ENCODE results near the gene RXRB. TPM values are rescaled to one million over a fixed set of nuclear protein-coding genes. Genes with fewer than 3 reads are reported as not detected.
A peak's percentile ranks its signal among the peaks of the same experiment; 100 is the strongest.

RXRB gene
- total and polyA plus RNA-seq, 2 of the 13 experiments (the other 11 are each of a cell fraction or from before 2014, with no cell fraction given): 26.7 to 55.7 TPM

- peak; percentile 85; the same call in 1 of the 2 replicates for TF ChIP-seq ZBED4 (CRISPR knock-in tag; IDR thresholded peaks at IDR 0.05; ENCODE audit: borderline replicate concordance)
- 0 out of 2 replicates have a peak, but pooled peaks have one; percentile 57 for TF ChIP-seq ZNF572 (CRISPR knock-in tag; IDR thresholded peaks at IDR 0.05)
- TF ChIP-seq TMF1 (CRISPR knock-in tag; IDR thresholded peaks at IDR 0.05; ENCODE audit: low read depth): peak; percentile 66; the same call in 1 of the 2 replicates
- TF ChIP-seq ZNF430 (CRISPR knock-in tag; IDR thresholded peaks at IDR 0.05): no peak
- no peak for TF ChIP-seq NR2C2 (CRISPR knock-in tag; IDR thresholded peaks at IDR 0.05; ENCODE audit: borderline replicate concordance)
- TF ChIP-seq DZIP1 (CRISPR knock-in tag; IDR thresholded peaks at IDR 0.05): peak; percentile 28; the same call in 1 of the 2 replicates
- no peak for TF ChIP-seq CBX1 (IDR thresholded peaks at IDR 0.05; ENCODE audit: low read depth)
- TF ChIP-seq, protein P1, sequence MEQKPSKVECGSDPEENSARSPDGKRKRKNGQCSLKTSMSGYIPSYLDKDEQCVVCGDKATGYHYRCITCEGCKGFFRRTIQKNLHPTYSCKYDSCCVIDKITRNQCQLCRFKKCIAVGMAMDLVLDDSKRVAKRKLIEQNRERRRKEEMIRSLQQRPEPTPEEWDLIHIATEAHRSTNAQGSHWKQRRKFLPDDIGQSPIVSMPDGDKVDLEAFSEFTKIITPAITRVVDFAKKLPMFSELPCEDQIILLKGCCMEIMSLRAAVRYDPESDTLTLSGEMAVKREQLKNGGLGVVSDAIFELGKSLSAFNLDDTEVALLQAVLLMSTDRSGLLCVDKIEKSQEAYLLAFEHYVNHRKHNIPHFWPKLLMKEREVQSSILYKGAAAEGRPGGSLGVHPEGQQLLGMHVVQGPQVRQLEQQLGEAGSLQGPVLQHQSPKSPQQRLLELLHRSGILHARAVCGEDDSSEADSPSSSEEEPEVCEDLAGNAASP (CRISPR knock-in tag; IDR thresholded peaks at IDR 0.05; ENCODE audit: borderline replicate concordance): 0 out of 2 replicates have a peak, but pooled peaks have one; percentile 29
- 0 out of 2 replicates have a peak, but pooled peaks have one; percentile 25 for TF ChIP-seq TARDBP (CRISPR knock-in tag; IDR thresholded peaks at IDR 0.05)
- TF ChIP-seq ZNF501 (CRISPR knock-in tag; IDR thresholded peaks at IDR 0.05): peak; percentile 75; the same call in 1 of the 2 replicates
Observed at GRCh38 chr6:33172688-33173534, 27.6 kb downstream of the RXRB start (continued).
